Measurements from ENCODE around the gene OR56B4.
"Not testable (repeated sequence)": the region's sequence is repeated elsewhere in the genome, so short reads cannot be mapped to it uniquely, and the experiment has no call there.

OR56B4 gene, protein sequence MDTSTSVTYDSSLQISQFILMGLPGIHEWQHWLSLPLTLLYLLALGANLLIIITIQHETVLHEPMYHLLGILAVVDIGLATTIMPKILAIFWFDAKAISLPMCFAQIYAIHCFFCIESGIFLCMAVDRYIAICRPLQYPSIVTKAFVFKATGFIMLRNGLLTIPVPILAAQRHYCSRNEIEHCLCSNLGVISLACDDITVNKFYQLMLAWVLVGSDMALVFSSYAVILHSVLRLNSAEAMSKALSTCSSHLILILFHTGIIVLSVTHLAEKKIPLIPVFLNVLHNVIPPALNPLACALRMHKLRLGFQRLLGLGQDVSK
- total RNA-seq, result 0 reads per million in 9 experiments

DNA sequence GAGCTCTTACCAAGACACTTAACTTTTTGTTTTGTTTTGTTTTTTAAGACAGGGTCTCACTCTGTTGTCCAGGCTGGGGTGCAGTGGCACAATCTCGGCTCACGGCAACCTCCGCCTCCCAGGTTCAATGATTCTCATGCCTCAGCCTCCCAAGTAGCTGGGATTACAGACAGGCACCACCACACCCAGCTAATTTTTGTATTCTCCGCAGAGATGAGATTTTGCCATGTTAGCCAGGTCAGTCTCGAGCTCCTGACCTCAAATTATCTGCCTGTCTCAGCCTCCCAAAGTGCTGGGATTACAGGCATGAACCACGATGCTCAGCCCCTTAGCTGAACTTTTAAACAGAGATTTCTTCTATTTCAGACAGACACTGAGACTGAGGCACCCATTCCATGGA lies at the start of gene OR56B4:
Gene OR56B4 (plus strand): TSS at position 301 of the 400 bp plus-strand sequence. CDS start 95 bp downstream, at position 396.
- not testable (repeated sequence) for DNase-seq; H3K4me1 Mint-ChIP-seq (ENCODE audit: low read depth in 2 of 2); H3K36me3 Mint-ChIP-seq (ENCODE audit: insufficient read depth); ATAC-seq (replicated peaks); H3K4me3 Mint-ChIP-seq; H3K9me3 Mint-ChIP-seq; H3K27ac Mint-ChIP-seq
- peaks cover 18 to 38% of the 10 kb centered on the region in 2 donors for H3K27me3 Mint-ChIP-seq

DNA sequence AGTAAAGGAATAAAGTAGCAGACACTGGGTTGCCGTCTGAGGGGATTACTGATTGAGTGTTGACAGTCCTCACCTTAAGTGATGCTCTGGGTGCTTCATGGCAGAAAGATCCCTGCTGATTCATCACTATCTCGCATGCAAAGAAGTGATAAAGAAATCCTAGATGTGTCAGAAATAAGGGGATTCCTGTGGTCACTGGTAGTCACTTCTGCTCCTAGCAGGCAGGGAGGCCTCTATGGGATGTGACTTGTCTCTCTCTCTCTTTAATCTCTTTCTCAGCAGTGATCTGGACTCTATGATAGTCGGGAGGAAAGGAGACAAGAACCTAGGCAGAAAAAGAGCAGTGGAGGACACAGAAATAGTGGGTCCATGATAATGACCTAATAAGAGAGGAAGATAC lies 46.0 kb upstream of the OR56B4 start:
- Mint-ChIP-seq H3K27me3 (peaks cover 12 to 41% of the 10 kb centered on the region in 2 donors), H3K36me3 (ENCODE audit: insufficient read depth) (no peaks in the 10 kb centered on the region), H3K4me1 (ENCODE audit: low read depth in 2 of 2) (no peaks in the 10 kb centered on the region), H3K9me3 (no peaks in the 10 kb centered on the region), H3K27ac (no peak overlapping the region), H3K4me3 (no peak overlapping the region)
- DNase-seq (no peak), ATAC-seq (replicated peaks) (no peak)

DNA sequence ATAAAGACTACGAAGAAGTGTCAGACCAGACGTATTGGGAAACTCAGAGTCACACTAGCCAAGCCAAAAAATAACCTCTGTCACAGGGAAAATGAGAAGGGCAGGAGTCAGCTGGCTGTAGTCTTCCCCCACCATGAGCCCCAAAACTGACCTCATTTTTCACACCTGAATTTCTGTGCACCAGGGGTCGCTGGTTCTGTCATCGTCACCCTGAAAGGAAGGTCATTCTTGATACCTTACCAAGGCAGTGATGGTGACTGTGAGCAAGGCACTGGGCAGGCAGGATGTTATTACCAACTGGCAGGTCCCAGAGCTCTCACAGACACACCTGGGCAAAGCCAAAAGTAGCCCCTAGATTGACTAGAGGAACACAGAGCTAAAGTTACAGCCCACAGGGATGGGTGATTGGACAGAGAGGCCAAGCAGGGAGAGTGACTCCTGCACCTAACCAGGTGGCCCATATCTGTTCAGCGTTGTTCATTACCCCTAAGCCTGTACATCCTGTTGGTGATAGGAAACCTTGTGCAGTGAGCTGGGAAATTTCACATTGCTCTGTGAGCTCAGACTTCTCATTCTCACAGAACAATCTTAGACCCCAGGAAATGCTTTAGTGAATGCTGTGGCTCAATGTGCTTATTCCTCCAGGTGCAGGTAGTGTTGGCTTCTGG lies 44.7 kb upstream of the OR56B4 start:
- H3K27me3 Mint-ChIP-seq, result peaks cover under 1 to 34% of the 10 kb centered on the region in 2 donors
- no peaks in the 10 kb centered on the region for H3K36me3 Mint-ChIP-seq (ENCODE audit: insufficient read depth)
- no peak overlapping the region for H3K27ac Mint-ChIP-seq
- H3K4me1 Mint-ChIP-seq (ENCODE audit: low read depth in 2 of 2), result no peaks in the 10 kb centered on the region
- H3K4me3 Mint-ChIP-seq, result no peak overlapping the region
- DNase-seq, result no peak
- no peak for ATAC-seq (replicated peaks)
- H3K9me3 Mint-ChIP-seq, result peaks cover 0 to 2% of the 10 kb centered on the region in 2 donors

DNA sequence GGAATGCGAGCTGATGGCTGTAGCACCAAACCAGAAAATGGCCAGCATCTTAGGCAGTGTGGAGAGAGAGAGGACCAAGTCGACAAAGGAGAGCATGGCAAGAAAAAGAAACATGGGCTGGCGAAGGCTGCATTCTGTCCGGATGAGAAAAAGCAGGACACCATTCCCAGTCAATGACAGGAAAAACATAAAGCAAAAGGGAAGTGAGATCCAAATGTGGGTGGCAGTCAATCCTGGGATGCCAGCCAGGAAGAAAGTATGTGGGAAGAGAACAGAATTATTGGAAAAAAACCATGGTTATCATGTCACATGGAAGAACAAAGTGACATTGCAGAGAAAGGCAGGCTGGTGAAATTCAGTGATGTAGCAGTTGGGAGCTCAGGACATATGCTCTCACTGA lies 40.0 kb upstream of the OR56B4 start:
- H3K9me3 Mint-ChIP-seq, result peaks cover 0 to 2% of the 10 kb centered on the region in 2 donors
- peaks cover 0 to 30% of the 10 kb centered on the region in 2 donors for H3K27me3 Mint-ChIP-seq
- no peaks in the 10 kb centered on the region for H3K36me3 Mint-ChIP-seq (ENCODE audit: insufficient read depth)
- no peak overlapping the region for H3K4me3 Mint-ChIP-seq
- no peak overlapping the region for H3K27ac Mint-ChIP-seq
- DNase-seq (no peak), ATAC-seq (replicated peaks) (no peak)
- no peaks in the 10 kb centered on the region for H3K4me1 Mint-ChIP-seq (ENCODE audit: low read depth in 2 of 2)

DNA sequence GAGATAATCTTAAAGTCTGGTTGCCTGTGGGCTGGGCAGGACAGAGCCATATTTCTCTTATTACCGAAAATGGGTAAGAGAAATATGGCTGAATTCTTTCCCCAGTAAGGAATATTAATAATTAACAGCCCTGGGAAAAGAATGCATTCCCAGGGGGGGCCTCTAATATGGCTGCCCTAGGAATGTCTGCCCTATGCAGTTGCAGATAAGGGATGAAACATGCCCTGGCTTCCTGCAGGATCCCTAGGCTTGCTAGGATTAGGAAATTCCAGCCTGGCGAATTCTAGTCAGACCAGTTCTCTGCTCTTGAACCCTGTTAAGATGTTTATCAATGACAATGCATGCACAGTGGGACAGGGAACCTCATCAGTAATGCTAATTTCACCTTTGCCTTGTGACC lies 31.0 kb upstream of the OR56B4 start:
- not testable (repeated sequence) for H3K4me1 Mint-ChIP-seq (ENCODE audit: low read depth in 2 of 2); H3K36me3 Mint-ChIP-seq (ENCODE audit: insufficient read depth); DNase-seq; ATAC-seq (replicated peaks); H3K27ac Mint-ChIP-seq; H3K4me3 Mint-ChIP-seq
- Mint-ChIP-seq H3K27me3 (peaks cover 58 to 67% of the 10 kb centered on the region in 2 donors), H3K9me3 (peaks cover 2 to 15% of the 10 kb centered on the region in 2 donors)

DNA sequence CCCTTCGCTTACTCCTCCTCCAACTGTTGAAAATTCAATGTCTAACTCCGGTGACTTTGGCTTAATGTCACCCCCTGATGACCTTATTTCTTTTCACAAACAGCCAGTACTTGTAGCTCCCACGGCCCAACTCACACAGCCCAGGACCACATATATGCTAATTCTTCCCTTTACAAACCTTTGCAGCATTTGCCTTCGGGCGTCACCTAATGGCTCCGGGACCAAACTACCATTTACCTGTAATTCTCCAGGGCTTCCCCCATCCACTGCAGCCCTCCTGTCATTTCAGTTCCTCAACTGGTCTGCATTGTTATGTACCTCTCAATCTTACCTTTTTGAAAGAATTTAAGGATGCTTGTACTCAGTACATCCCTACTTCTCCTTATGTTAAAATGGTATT lies 29.8 kb upstream of the OR56B4 start:
- H3K36me3 Mint-ChIP-seq (ENCODE audit: insufficient read depth), result no peaks in the 10 kb centered on the region
- H3K9me3 Mint-ChIP-seq, result peaks cover 2 to 15% of the 10 kb centered on the region in 2 donors
- no peak overlapping the region for H3K4me3 Mint-ChIP-seq
- DNase-seq, result no peak
- H3K4me1 Mint-ChIP-seq (ENCODE audit: low read depth in 2 of 2), result no peaks in the 10 kb centered on the region
- no peak overlapping the region for H3K27ac Mint-ChIP-seq
- no peak for ATAC-seq (replicated peaks)
- H3K27me3 Mint-ChIP-seq, result peaks cover 54 to 66% of the 10 kb centered on the region in 2 donors

DNA sequence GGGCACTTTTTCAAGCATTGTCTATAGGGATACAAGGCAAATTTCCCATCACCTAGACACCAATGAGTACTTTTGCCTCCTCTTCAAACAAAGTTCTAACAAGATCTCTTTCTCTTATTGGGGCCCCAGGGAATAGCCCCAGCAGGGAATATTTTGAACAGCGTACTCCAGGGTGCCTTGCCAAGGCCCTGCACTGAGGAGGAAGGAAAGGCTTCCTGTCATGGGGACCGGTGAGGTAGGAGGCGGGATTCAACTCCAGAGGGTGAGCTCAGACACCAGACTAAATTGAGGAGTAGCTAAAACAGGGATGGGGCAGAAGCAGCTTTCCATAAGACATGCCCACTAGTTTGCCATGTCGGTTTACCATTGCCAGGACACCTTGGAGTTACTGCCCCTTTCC lies 28.0 kb upstream of the OR56B4 start:
- Mint-ChIP-seq H3K27ac (no peak overlapping the region), H3K36me3 (ENCODE audit: insufficient read depth) (no peaks in the 10 kb centered on the region), H3K9me3 (peaks cover 2 to 15% of the 10 kb centered on the region in 2 donors), H3K4me3 (no peak overlapping the region), H3K27me3 (peaks cover 41 to 59% of the 10 kb centered on the region in 2 donors), H3K4me1 (ENCODE audit: low read depth in 2 of 2) (no peaks in the 10 kb centered on the region)
- no peak for DNase-seq
- no peak for ATAC-seq (replicated peaks)

DNA sequence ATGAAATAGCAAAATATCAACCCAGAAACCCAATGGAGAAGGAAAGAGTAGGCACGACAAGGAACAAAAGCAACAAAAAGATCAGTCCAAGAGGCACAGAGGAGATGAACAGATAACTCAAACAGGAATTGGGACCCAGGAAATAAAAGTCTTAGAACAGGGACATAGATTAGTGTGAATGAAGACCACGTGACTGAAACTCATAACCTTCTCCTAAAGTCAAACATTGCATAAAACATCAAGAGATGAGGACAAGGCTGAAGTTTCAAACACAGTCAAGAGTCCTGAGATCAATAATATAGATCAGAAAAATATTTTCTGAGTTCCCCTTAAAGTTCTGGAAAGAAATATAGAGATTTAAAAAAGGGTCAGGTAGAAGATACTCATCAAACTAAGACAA lies 24.4 kb upstream of the OR56B4 start:
- no peaks in the 10 kb centered on the region for H3K4me1 Mint-ChIP-seq (ENCODE audit: low read depth in 2 of 2)
- H3K27me3 Mint-ChIP-seq, result peaks cover 24 to 40% of the 10 kb centered on the region in 2 donors
- H3K9me3 Mint-ChIP-seq, result peaks cover 0 to under 1% of the 10 kb centered on the region in 2 donors
- H3K27ac Mint-ChIP-seq, result no peak overlapping the region
- no peak overlapping the region for H3K4me3 Mint-ChIP-seq
- no peaks in the 10 kb centered on the region for H3K36me3 Mint-ChIP-seq (ENCODE audit: insufficient read depth)
- no peak for DNase-seq
- ATAC-seq (replicated peaks), result no peak

DNA sequence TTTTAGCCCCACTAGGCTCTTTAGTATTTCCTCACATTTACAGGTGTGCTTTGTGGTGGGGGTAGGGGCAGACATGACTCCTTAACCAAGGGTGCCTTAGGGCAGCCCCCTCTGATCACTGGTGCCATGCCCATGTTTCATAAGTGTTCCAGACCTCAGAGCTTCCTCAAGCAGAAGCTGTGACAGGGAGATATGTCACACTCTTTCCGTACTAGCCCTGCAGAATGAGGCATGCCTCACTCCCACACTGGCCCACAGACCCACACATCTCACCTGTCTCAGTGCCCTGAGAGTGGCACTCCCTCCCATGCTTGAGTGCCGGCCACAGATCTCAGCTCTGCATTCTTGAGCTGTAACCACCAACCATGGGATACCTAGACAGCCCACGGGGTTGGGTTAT lies 22.9 kb upstream of the OR56B4 start:
- H3K27ac Mint-ChIP-seq, result no peak overlapping the region
- H3K4me3 Mint-ChIP-seq, result no peak overlapping the region
- H3K9me3 Mint-ChIP-seq, result no peaks in the 10 kb centered on the region
- no peaks in the 10 kb centered on the region for H3K36me3 Mint-ChIP-seq (ENCODE audit: insufficient read depth)
- no peaks in the 10 kb centered on the region for H3K4me1 Mint-ChIP-seq (ENCODE audit: low read depth in 2 of 2)
- no peak for ATAC-seq (replicated peaks)
- no peak for DNase-seq
- H3K27me3 Mint-ChIP-seq, result peaks cover 13 to 25% of the 10 kb centered on the region in 2 donors

DNA sequence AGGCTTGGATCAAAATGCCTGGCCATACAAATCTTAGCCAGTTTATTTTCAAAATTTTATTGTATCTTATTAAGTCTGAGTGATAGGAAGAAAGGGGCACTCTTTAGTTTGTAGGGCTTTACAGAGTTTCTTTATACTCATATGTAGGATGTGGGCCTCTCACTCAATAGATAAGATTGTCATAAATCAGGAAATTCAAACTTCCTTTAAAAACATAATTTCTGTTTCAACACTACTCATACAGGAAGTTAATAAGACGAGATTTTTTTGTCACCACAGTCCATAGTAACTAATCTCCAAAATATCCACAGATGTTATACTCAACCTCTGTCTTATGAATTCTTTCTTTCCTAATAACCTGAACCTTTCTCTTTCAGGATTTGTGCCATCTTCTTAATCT lies 13.3 kb upstream of the OR56B4 start:
- ATAC-seq (replicated peaks) (no peak), DNase-seq (no peak)
- no peak overlapping the region for H3K27ac Mint-ChIP-seq
- H3K4me1 Mint-ChIP-seq (ENCODE audit: low read depth in 2 of 2), result no peaks in the 10 kb centered on the region
- peaks cover 43 to 46% of the 10 kb centered on the region in 2 donors for H3K27me3 Mint-ChIP-seq
- H3K9me3 Mint-ChIP-seq, result no peaks in the 10 kb centered on the region
- H3K4me3 Mint-ChIP-seq, result no peak overlapping the region
- no peaks in the 10 kb centered on the region for H3K36me3 Mint-ChIP-seq (ENCODE audit: insufficient read depth)

DNA sequence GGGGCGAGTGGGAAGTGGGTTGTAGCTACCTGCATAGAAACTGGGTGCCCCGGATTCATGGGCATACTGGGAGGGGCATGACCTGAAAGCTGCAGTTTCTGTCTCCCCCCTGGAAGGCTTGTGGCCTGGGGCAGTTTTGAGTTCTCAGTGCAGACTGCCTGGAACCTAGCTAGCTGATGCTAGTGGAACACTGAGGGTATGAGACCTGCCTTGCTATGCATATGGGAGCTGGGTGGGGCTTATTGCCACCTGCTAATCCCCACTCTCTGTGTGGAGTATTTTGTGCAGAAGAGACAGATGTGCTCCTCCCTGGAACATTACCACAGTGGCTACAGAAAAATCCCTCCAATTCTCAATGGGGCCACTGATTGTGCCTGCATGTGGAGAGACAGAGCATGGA lies 11.7 kb upstream of the OR56B4 start:
- Mint-ChIP-seq H3K36me3 (ENCODE audit: insufficient read depth) (no peaks in the 10 kb centered on the region), H3K27ac (no peak overlapping the region), H3K9me3 (no peaks in the 10 kb centered on the region), H3K4me3 (no peak overlapping the region), H3K27me3 (peaks cover 54 to 60% of the 10 kb centered on the region in 2 donors), H3K4me1 (ENCODE audit: low read depth in 2 of 2) (no peaks in the 10 kb centered on the region)
- DNase-seq, result no peak
- no peak for ATAC-seq (replicated peaks)

DNA sequence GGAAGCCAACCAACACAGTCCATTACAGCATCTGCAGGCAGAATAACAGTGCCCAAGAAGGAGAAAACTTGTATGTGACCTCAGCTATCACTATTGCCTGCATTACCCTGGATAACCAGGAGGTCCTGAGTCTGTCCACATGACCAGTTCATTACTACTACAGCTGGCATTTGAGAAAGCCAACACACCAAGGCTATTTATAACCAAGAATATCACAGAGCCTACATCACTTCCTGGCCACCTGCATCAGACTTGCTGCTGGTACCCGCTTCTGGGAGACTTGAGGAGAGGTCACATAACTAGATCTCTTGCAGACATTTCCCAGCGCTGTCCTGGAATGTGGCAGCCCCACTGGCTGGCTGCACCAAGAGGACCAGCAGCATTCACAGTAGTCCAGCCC lies 11.1 kb upstream of the OR56B4 start:
- DNase-seq (no peak), ATAC-seq (replicated peaks) (no peak)
- Mint-ChIP-seq H3K4me3 (no peak overlapping the region), H3K36me3 (ENCODE audit: insufficient read depth) (no peaks in the 10 kb centered on the region), H3K27me3 (peaks cover 52 to 60% of the 10 kb centered on the region in 2 donors), H3K27ac (no peak overlapping the region), H3K9me3 (no peaks in the 10 kb centered on the region), H3K4me1 (ENCODE audit: low read depth in 2 of 2) (no peaks in the 10 kb centered on the region)

DNA sequence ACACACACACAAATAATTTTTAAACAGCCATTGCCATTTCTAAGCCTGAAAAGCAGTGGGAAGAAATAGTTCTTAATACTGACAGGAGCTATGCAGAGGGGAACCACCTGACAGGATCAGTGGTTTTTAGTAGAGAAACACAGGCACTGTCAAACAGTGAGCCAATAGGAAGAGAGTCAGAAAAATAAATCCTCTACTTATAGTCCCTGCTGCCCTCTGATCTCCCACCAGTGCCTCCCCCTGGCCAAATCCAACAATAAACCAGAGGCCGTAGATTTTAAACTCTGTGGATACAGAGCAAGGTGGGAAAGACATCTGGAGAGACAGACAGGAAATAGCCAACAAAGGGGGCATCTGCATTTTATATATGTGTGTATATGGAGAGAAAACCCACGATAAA lies 7.9 kb upstream of the OR56B4 start:
- no peaks in the 10 kb centered on the region for H3K4me1 Mint-ChIP-seq (ENCODE audit: low read depth in 2 of 2)
- no peak for ATAC-seq (replicated peaks)
- peaks cover 41 to 45% of the 10 kb centered on the region in 2 donors for H3K27me3 Mint-ChIP-seq
- H3K4me3 Mint-ChIP-seq, result no peak overlapping the region
- H3K36me3 Mint-ChIP-seq (ENCODE audit: insufficient read depth), result no peaks in the 10 kb centered on the region
- no peak overlapping the region for H3K27ac Mint-ChIP-seq
- no peak for DNase-seq
- no peaks in the 10 kb centered on the region for H3K9me3 Mint-ChIP-seq

DNA sequence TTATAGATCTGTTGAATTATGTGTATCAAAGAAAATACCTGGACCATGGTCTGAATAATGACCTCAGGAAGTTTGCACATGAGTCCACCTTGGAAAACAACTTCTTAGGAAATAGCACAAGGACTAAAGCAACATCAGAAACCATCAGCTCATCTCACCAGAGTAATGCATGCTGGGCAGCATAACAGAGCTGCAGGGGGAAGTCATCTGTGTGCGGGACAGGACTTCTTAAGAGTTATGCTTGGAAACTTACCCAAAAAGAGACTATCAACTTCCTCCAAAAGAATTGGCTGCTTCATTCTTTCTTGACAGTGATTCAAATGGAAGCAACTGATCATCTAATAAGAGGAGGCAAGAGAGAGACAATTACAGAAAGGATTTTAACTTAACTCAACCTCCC lies 2.5 kb downstream of the OR56B4 start:
- no peak for ATAC-seq (replicated peaks)
- DNase-seq, result no peak
- Mint-ChIP-seq H3K36me3 (ENCODE audit: insufficient read depth) (no peaks in the 10 kb centered on the region), H3K27ac (no peak overlapping the region), H3K4me3 (no peak overlapping the region), H3K9me3 (no peaks in the 10 kb centered on the region), H3K4me1 (ENCODE audit: low read depth in 2 of 2) (no peaks in the 10 kb centered on the region), H3K27me3 (peaks cover 20 to 36% of the 10 kb centered on the region in 2 donors)
